Activated naive CD8-positive, alpha-beta T cell treated with anti-CD3 and anti-CD28 coated beads, Interleukin-2, amount 10 ng/mL, durations not matched to agents 7 days and 5 days (primary cell): ENCODE data around the gene GALNT17. TPM values are rescaled to one million over a fixed set of nuclear protein-coding genes. Genes with fewer than 3 reads are reported as not detected.
"Not testable (repeated sequence)": the region's sequence is repeated elsewhere in the genome, so short reads cannot be mapped to it uniquely, and the experiment has no call there.

ENCODE experiments used
- ATAC-seq: fragments of 150-1000 bp; cut with Tn5 transposase; one replicate; pipeline ENCODE4 v1.10.0; 2021; ENCODE audit warnings: low read depth, moderate library complexity
- POLR2A ChIA-PET: fragments of 350-600 bp; sonication (Branson Sonifier 250); formaldehyde crosslinking; loops from one replicate; lab custom pipeline; 2021; ENCODE audit warnings: antibody characterized with exemption; lab: Charles Lee
- DNase-seq: peaks from one replicate; pipeline ENCODE4 v3.0.0; 2021
- H3K27ac Mint-ChIP-seq: one replicate; pipeline ENCODE4 v1.8.0; 2022; ENCODE audit warnings: mild to moderate bottlenecking, mixed read lengths
- H3K27me3 Mint-ChIP-seq: one replicate; pipeline ENCODE4 v1.8.0; 2022; ENCODE audit warnings: mild to moderate bottlenecking, moderate library complexity, mixed read lengths
- H3K36me3 Mint-ChIP-seq: one replicate; pipeline ENCODE4 v1.8.0; 2021; ENCODE audit warnings: mild to moderate bottlenecking, mixed read lengths
- H3K4me1 Mint-ChIP-seq: one replicate; pipeline ENCODE4 v1.8.0; 2021; ENCODE audit warnings: mixed read lengths
- H3K4me3 Mint-ChIP-seq: one replicate; pipeline ENCODE4 v1.8.0; 2022; ENCODE audit warnings: mild to moderate bottlenecking, moderate library complexity, mixed read lengths
- H3K9me3 Mint-ChIP-seq: one replicate; pipeline ENCODE4 v1.8.0; 2021; ENCODE audit warnings: mixed read lengths
- total RNA-seq, 2 experiments: library from RNA; stranded (reverse); gene quantifications; one replicate each; pipeline ENCODE4 v1.2.3, GENCODE V29; 2021

Gene GALNT17
- total RNA-seq, 2 experiments from 2014 or later: not detected

DNA sequence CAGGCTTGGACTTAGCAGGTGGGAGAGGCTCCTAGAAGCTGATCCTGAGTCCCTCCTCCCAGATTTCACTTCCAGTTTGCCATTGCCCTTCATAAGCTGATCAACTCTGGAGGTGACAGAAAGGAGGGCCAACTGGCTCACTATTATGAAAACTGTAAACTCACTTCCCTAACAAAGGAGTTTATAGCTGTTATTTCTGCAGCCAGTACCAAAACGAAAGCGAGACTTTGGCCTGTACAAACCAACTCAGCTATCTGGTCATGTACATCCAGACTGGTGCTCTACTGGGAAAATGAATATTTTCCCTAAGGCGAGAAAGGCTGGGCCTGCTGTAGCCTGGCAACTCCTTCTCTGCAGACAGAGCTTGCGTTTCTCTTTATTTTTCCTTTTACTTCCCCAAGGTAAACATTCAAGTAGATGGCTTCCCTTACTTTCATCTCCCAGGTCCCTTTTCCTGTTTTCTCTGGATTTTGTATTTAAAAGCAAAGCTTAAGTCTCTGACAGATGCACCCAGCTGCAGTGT is 54.7 kb downstream of the GALNT17 start:
- H3K36me3 Mint-ChIP-seq: no peaks in the 10 kb centered on the region
- ATAC-seq (no peak), DNase-seq (no peak)
- H3K9me3 Mint-ChIP-seq: peaks cover 18% of the 10 kb centered on the region
- POLR2A ChIA-PET: no interaction called here
- H3K27ac Mint-ChIP-seq: no peak overlapping the region
- H3K27me3 Mint-ChIP-seq: no peaks in the 10 kb centered on the region
- H3K4me1 Mint-ChIP-seq: no peaks in the 10 kb centered on the region
- H3K4me3 Mint-ChIP-seq: no peak overlapping the region

DNA sequence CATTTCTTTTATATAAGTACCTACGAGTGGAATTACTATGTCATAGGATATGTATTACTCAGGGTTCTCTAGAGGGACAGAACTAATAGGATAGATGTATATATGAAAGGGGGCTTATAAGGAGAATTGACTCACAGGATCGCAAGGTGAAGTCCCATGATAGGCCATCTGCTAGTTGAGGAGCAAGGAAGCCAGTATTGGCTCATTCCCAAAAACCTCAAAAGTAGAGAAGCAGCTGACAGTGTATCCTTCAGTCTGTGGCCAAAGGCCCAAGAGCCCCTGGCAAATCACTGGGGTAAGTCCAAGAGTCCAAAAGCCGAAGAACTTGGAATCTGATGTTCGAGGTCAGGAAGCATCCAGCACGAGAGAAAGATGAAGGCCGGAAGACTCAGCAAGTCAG is 59.8 kb downstream of the GALNT17 start:
- no peaks in the 10 kb centered on the region for H3K27me3 Mint-ChIP-seq
- H3K9me3 Mint-ChIP-seq: peaks cover 17% of the 10 kb centered on the region
- H3K4me3 Mint-ChIP-seq: no peak overlapping the region
- no peaks in the 10 kb centered on the region for H3K4me1 Mint-ChIP-seq
- no peak for DNase-seq
- ATAC-seq: no peak
- POLR2A ChIA-PET: no interaction called here
- H3K36me3 Mint-ChIP-seq: no peaks in the 10 kb centered on the region
- H3K27ac Mint-ChIP-seq: no peak overlapping the region

GRCh38 chr7:71193099-71193810 is 61.3 kb downstream of the GALNT17 start:
- Mint-ChIP-seq H3K36me3 (no peaks in the 10 kb centered on the region), H3K27me3 (no peaks in the 10 kb centered on the region), H3K4me1 (no peaks in the 10 kb centered on the region), H3K4me3 (no peak overlapping the region), H3K27ac (no peak overlapping the region), H3K9me3 (peaks cover 17% of the 10 kb centered on the region)
- POLR2A ChIA-PET: no interaction called here
- DNase-seq (no peak), ATAC-seq (no peak)

- POLR2A ChIA-PET: interaction anchor here (0.6 kb wide), 1 partner anchor 1633 kb away, joined by 3 read pairs; no protein-coding TSS in a partner anchor
- DNase-seq (no peak), ATAC-seq (no peak)
- Mint-ChIP-seq H3K9me3 (peaks cover 9% of the 10 kb centered on the region), H3K4me3 (no peak overlapping the region), H3K4me1 (no peaks in the 10 kb centered on the region), H3K36me3 (no peaks in the 10 kb centered on the region), H3K27me3 (no peaks in the 10 kb centered on the region), H3K27ac (no peak overlapping the region)
Observed at GRCh38 chr7:71198391-71198790, 66.4 kb downstream of the GALNT17 start.

DNA sequence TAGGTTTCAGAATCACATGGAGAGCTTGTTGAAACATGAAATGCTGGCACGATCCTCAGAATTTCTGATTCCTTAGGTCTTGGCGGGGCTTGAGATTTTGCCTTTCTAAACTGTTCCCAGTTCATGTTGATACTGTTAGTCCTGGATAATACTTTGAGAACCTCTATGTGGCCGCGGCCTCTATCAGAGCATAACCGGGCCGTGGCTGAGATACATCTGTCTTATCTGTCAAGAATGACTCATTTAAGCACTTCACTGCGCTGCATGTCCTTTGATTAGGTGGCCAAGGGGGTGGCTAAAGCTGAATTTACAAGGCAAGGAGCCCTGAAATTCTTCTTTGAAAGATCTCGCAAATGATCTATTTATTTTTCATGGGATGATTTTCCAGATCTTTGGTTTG is 66.9 kb downstream of the GALNT17 start:
- H3K36me3 Mint-ChIP-seq: no peaks in the 10 kb centered on the region
- H3K27me3 Mint-ChIP-seq: no peaks in the 10 kb centered on the region
- H3K4me1 Mint-ChIP-seq: no peaks in the 10 kb centered on the region
- no peak overlapping the region for H3K27ac Mint-ChIP-seq
- ATAC-seq (no peak), DNase-seq (no peak)
- H3K4me3 Mint-ChIP-seq: no peak overlapping the region
- POLR2A ChIA-PET: no interaction called here
- peaks cover 9% of the 10 kb centered on the region for H3K9me3 Mint-ChIP-seq

- H3K27me3 Mint-ChIP-seq: no peaks in the 10 kb centered on the region
- ATAC-seq (no peak), DNase-seq (no peak)
- no peaks in the 10 kb centered on the region for H3K4me1 Mint-ChIP-seq
- peaks cover 4% of the 10 kb centered on the region for H3K9me3 Mint-ChIP-seq
- no peak overlapping the region for H3K4me3 Mint-ChIP-seq
- POLR2A ChIA-PET: no interaction called here
- no peak overlapping the region for H3K27ac Mint-ChIP-seq
- H3K36me3 Mint-ChIP-seq: no peaks in the 10 kb centered on the region
Observed at GRCh38 chr7:71206184-71206583, 74.2 kb downstream of the GALNT17 start.

DNA sequence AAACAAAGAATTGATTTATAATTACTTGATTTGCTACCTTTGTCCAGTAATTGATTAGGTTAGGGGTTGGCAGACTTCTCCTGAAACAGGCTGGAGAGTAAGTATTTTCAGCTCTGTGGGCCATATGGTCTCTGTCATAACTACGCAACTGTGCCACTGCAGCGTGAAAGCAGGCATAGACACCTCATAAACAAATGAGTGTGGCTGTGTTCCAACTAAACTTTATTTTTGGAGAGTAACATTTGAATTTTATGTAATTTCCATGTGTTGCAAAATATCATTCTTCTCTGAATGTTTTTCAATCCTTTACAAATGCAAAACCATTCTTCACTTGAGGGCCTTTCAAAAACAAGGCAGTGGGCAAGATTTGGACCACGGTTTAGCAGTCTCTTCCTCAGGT is 76.9 kb downstream of the GALNT17 start:
- H3K27ac Mint-ChIP-seq: no peak overlapping the region

GRCh38 chr7:71209484-71209883 is 77.5 kb downstream of the GALNT17 start:
- DNase-seq, POLR2A ChIA-PET, H3K27me3 Mint-ChIP-seq, H3K4me3 Mint-ChIP-seq, H3K4me1 Mint-ChIP-seq, ATAC-seq, H3K36me3 Mint-ChIP-seq, H3K27ac Mint-ChIP-seq, H3K9me3 Mint-ChIP-seq: not testable (repeated sequence)

More for the DNA sequence above, 76.9 kb downstream of the GALNT17 start:
- Mint-ChIP-seq H3K27me3 (no peaks in the 10 kb centered on the region), H3K4me1 (no peaks in the 10 kb centered on the region), H3K4me3 (no peak overlapping the region), H3K9me3 (peaks cover 3% of the 10 kb centered on the region), H3K36me3 (no peaks in the 10 kb centered on the region)
- ATAC-seq (no peak), DNase-seq (no peak)
- POLR2A ChIA-PET: no interaction called here

DNA sequence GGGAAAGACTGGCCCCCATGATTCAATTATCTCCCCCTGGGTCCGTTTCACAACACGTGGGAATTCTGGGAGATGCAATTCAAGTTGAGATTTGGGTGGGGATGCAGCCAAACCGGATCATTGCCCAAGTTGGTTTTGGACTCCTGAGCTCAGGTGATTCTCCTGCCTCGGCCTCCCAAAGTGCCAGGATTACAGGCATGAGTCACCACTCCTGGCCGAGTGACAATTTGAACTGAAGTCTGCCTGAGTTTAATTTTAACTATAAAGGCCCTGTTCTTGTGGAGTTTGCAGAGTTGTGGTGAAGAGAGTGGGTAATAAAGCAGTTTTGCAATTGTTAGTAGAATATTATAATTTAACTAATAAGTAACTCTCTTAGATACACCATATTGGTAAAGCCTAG is 78.3 kb downstream of the GALNT17 start:
- Mint-ChIP-seq H3K36me3 (no peaks in the 10 kb centered on the region), H3K27me3 (no peaks in the 10 kb centered on the region), H3K4me3 (no peak overlapping the region), H3K9me3 (peaks cover 3% of the 10 kb centered on the region), H3K27ac (no peak overlapping the region), H3K4me1 (no peaks in the 10 kb centered on the region)
- DNase-seq: no peak
- POLR2A ChIA-PET: no interaction called here
- ATAC-seq: no peak

- H3K4me3 Mint-ChIP-seq, ATAC-seq, H3K36me3 Mint-ChIP-seq, H3K4me1 Mint-ChIP-seq, H3K9me3 Mint-ChIP-seq, H3K27me3 Mint-ChIP-seq, H3K27ac Mint-ChIP-seq, POLR2A ChIA-PET, DNase-seq: not testable (repeated sequence)
Observed at GRCh38 chr7:71212433-71212832, 80.5 kb downstream of the GALNT17 start.

GRCh38 chr7:71216211-71216610 is 84.3 kb downstream of the GALNT17 start:
- Mint-ChIP-seq H3K4me3 (no peak overlapping the region), H3K4me1 (no peaks in the 10 kb centered on the region), H3K36me3 (no peaks in the 10 kb centered on the region), H3K27me3 (no peaks in the 10 kb centered on the region), H3K27ac (no peak overlapping the region), H3K9me3 (peaks cover 15% of the 10 kb centered on the region)
- POLR2A ChIA-PET: no interaction called here
- no peak for DNase-seq
- no peak for ATAC-seq

DNA sequence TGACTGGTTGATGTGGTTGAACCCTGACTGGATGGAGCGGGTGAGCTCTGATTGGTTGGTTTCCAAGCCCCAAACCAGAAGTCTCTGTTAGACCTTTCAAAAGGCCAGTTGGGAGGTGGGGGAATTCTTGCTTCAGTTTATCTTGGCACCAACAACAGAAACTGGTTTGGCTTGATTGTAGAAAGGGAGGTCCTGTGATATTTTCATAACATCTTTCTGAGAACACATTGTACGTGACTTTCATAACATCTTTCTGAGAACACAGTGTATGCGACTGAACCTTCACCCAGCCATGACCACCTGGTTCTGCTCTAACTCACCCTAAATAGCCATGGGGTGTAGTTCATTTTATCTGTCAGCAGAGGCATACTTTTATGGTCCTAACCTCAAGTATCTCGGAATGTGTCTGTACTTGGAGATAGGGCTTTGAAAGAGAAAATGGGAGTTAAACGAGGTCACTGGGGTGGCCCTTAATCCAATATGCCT is 88.3 kb downstream of the GALNT17 start:
- Mint-ChIP-seq H3K36me3 (no peaks in the 10 kb centered on the region), H3K27me3 (no peaks in the 10 kb centered on the region), H3K27ac (no peak overlapping the region), H3K4me3 (no peak overlapping the region), H3K4me1 (no peaks in the 10 kb centered on the region), H3K9me3 (peaks cover 21% of the 10 kb centered on the region)
- POLR2A ChIA-PET: no interaction called here
- no peak for DNase-seq
- no peak for ATAC-seq

GRCh38 chr7:71221049-71221448 is 89.1 kb downstream of the GALNT17 start:
- Mint-ChIP-seq H3K27ac (no peak overlapping the region), H3K4me3 (no peak overlapping the region), H3K4me1 (no peaks in the 10 kb centered on the region), H3K27me3 (no peaks in the 10 kb centered on the region), H3K9me3 (peaks cover 19% of the 10 kb centered on the region), H3K36me3 (no peaks in the 10 kb centered on the region)
- no peak for ATAC-seq
- POLR2A ChIA-PET: no interaction called here
- no peak for DNase-seq

- Mint-ChIP-seq H3K36me3 (no peaks in the 10 kb centered on the region), H3K9me3 (peaks cover 16% of the 10 kb centered on the region), H3K4me3 (no peak overlapping the region), H3K4me1 (no peaks in the 10 kb centered on the region), H3K27me3 (no peaks in the 10 kb centered on the region), H3K27ac (no peak overlapping the region)
- ATAC-seq: no peak
- POLR2A ChIA-PET: no interaction called here
- no peak for DNase-seq
Observed at GRCh38 chr7:71221549-71221948, 89.6 kb downstream of the GALNT17 start.
